SK-N-SH treated with all-trans-retinoic acid at 6 μM for 48 hours (cell line): ENCODE data around the gene RCBTB1.

Experiments
- GLIS3 ChIP-seq: fragments of 250-450 bp; sonication (Bioruptor Pico); IDR thresholded peaks from 2 replicates; pipeline ENCODE4 v1.5.0; 2020; ENCODE audit warnings: mild to moderate bottlenecking, moderate library complexity
- RARB ChIP-seq: fragments of 250-450 bp; sonication (Bioruptor Pico); IDR thresholded peaks from 2 replicates; pipeline ENCODE4 v1.8.0; 2021; ENCODE audit warnings: mild to moderate bottlenecking, moderate library complexity

DNA sequence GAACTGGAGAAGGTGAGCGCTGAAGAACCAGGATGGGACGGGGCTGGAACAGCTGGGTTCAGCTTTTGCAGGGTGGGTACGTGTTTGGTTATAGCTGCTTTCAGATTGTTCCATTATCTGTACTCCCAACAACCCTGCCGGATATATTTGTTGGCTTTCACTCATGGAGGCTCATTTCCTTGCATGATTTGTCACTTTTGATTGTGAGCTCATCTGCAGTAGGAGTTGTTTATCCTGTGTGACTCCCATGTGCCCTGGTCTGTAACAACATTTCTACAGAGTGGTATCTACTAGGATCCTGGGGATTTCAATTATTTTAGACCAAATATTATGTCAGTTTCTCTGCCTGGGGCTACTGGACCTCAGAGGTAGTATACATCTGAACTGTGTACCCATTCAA lies 48.4 kb upstream of the RCBTB1 start:
- no peak for TF ChIP-seq RARB
- no peak for TF ChIP-seq GLIS3 (CRISPR knock-in tag)
